Measurements from ENCODE around the gene DYNLT2. TPM values are rescaled to one million over a fixed set of nuclear protein-coding genes. Genes with fewer than 3 reads are reported as not detected.

The DYNLT2 gene
- total RNA-seq, 1 donor from 2014 or later: 1.7 TPM

- H3K9me3 Mint-ChIP-seq (ENCODE audit: unreplicated experiment): peaks cover 2% of the 10 kb centered on the region
- H3K27me3 Mint-ChIP-seq (ENCODE audit: unreplicated experiment): no peaks in the 10 kb centered on the region
- TF ChIP-seq CTCF (IDR thresholded peaks at IDR 0.05; ENCODE audit: partially characterized antibody, unreplicated experiment): no peak
- peaks cover 19% of the 10 kb centered on the region for H3K36me3 Mint-ChIP-seq (ENCODE audit: unreplicated experiment)
- peaks cover 11% of the 10 kb centered on the region for H3K4me1 Mint-ChIP-seq (ENCODE audit: low read depth, unreplicated experiment)
- no peak for DNase-seq
- no peak overlapping the region for H3K4me3 Mint-ChIP-seq (ENCODE audit: unreplicated experiment)
- H3K27ac Mint-ChIP-seq (ENCODE audit: unreplicated experiment): no peak overlapping the region
Measured at GRCh38 chr6:169783971-169784820, 32.8 kb upstream of the DYNLT2 start.

- no peak overlapping the region for H3K4me3 Mint-ChIP-seq (ENCODE audit: unreplicated experiment)
- H3K27me3 Mint-ChIP-seq (ENCODE audit: unreplicated experiment): no peaks in the 10 kb centered on the region
- peaks cover 19% of the 10 kb centered on the region for H3K36me3 Mint-ChIP-seq (ENCODE audit: unreplicated experiment)
- peaks cover 6% of the 10 kb centered on the region for H3K4me1 Mint-ChIP-seq (ENCODE audit: low read depth, unreplicated experiment)
- DNase-seq: no peak
- no peak for TF ChIP-seq CTCF (IDR thresholded peaks at IDR 0.05; ENCODE audit: partially characterized antibody, unreplicated experiment)
- peaks cover 2% of the 10 kb centered on the region for H3K9me3 Mint-ChIP-seq (ENCODE audit: unreplicated experiment)
- H3K27ac Mint-ChIP-seq (ENCODE audit: unreplicated experiment): no peak overlapping the region
Measured at GRCh38 chr6:169783401-169783800, 32.0 kb upstream of the DYNLT2 start.

GRCh38 chr6:169782966-169783365 is 31.6 kb upstream of the DYNLT2 start:
- Mint-ChIP-seq H3K36me3 (ENCODE audit: unreplicated experiment) (peaks cover 19% of the 10 kb centered on the region), H3K4me3 (ENCODE audit: unreplicated experiment) (no peak overlapping the region), H3K9me3 (ENCODE audit: unreplicated experiment) (peaks cover 2% of the 10 kb centered on the region), H3K4me1 (ENCODE audit: low read depth, unreplicated experiment) (peaks cover 2% of the 10 kb centered on the region), H3K27me3 (ENCODE audit: unreplicated experiment) (no peaks in the 10 kb centered on the region), H3K27ac (ENCODE audit: unreplicated experiment) (no peak overlapping the region)
- DNase-seq: no peak
- no peak for TF ChIP-seq CTCF (IDR thresholded peaks at IDR 0.05; ENCODE audit: partially characterized antibody, unreplicated experiment)

- H3K4me1 Mint-ChIP-seq (ENCODE audit: low read depth, unreplicated experiment): no peaks in the 10 kb centered on the region
- peaks cover 19% of the 10 kb centered on the region for H3K36me3 Mint-ChIP-seq (ENCODE audit: unreplicated experiment)
- DNase-seq: no peak
- no peaks in the 10 kb centered on the region for H3K27me3 Mint-ChIP-seq (ENCODE audit: unreplicated experiment)
- no peak overlapping the region for H3K27ac Mint-ChIP-seq (ENCODE audit: unreplicated experiment)
- peaks cover 2% of the 10 kb centered on the region for H3K9me3 Mint-ChIP-seq (ENCODE audit: unreplicated experiment)
- H3K4me3 Mint-ChIP-seq (ENCODE audit: unreplicated experiment): no peak overlapping the region
- no peak for TF ChIP-seq CTCF (IDR thresholded peaks at IDR 0.05; ENCODE audit: partially characterized antibody, unreplicated experiment)
Measured at GRCh38 chr6:169780571-169781091, 29.3 kb upstream of the DYNLT2 start.

- Mint-ChIP-seq H3K36me3 (ENCODE audit: unreplicated experiment) (peaks cover 19% of the 10 kb centered on the region), H3K4me1 (ENCODE audit: low read depth, unreplicated experiment) (no peaks in the 10 kb centered on the region), H3K4me3 (ENCODE audit: unreplicated experiment) (no peak overlapping the region), H3K9me3 (ENCODE audit: unreplicated experiment) (peaks cover 2% of the 10 kb centered on the region), H3K27me3 (ENCODE audit: unreplicated experiment) (no peaks in the 10 kb centered on the region), H3K27ac (ENCODE audit: unreplicated experiment) (no peak overlapping the region)
- DNase-seq: no peak
- no peak for TF ChIP-seq CTCF (IDR thresholded peaks at IDR 0.05; ENCODE audit: partially characterized antibody, unreplicated experiment)
Measured at GRCh38 chr6:169779896-169780295, 28.5 kb upstream of the DYNLT2 start.

All from glutamatergic neuron (in vitro differentiated cells).